Measurements from ENCODE around the gene PNPLA8.

Gene PNPLA8

GRCh38 chr7:108423089-108423989, 102.6 kb downstream of the PNPLA8 start:
- Histone ChIP-seq H3K14ac (ENCODE audit: low read length in 2 of 2) (no peak overlapping the region), H2BK5ac (ENCODE audit: low read depth, low read length, poor library complexity, severe bottlenecking) (no peak overlapping the region), H3K27me3 (ENCODE audit: control insufficient read depth in 1 of 2, insufficient read depth in 1 of 2, low read length in 2 of 2) (peaks cover 15 to 25% of the 10 kb centered on the region in 2 experiments), H2AFZ (ENCODE audit: low read depth, low read length) (no peak overlapping the region), H3K27ac (ENCODE audit: low read length, poor library complexity, severe bottlenecking) (no peak overlapping the region), H2BK120ac (ENCODE audit: low read depth, low read length) (no peak overlapping the region), H3K79me1 (replicated peaks; ENCODE audit: low read length, poor library complexity, severe bottlenecking) (no peaks in the 10 kb centered on the region), H3K9me3 (ENCODE audit: control insufficient read depth, low read length) (no peaks in the 10 kb centered on the region), H3K4me1 (ENCODE audit: control insufficient read depth, insufficient read depth, low read depth, low read length) (no peaks in the 10 kb centered on the region), H3K4me2 (ENCODE audit: low read length, poor library complexity, severe bottlenecking) (no peak overlapping the region), H3K4ac (ENCODE audit: low read depth in 1 of 2, low read length in 2 of 2) (no peak overlapping the region), H3K4me3 (ENCODE audit: insufficient read depth in 1 of 2, low read depth in 1 of 2, low read length in 2 of 2) (no peak overlapping the region), H3K18ac (ENCODE audit: low read depth in 1 of 2, low read length in 2 of 2) (no peak overlapping the region), H3K36me3 (ENCODE audit: control insufficient read depth in 1 of 2, insufficient read depth in 2 of 2, low read depth in 1 of 2, low read length in 2 of 2) (no peaks in the 10 kb centered on the region), H2BK12ac (ENCODE audit: low read length in 2 of 2) (no peak overlapping the region), H2AK5ac (ENCODE audit: low read length, severe bottlenecking) (no peak overlapping the region), H4K8ac (ENCODE audit: low read length) (no peak overlapping the region), H4K91ac (ENCODE audit: low read length) (no peak overlapping the region), H3K23ac (ENCODE audit: low read length in 2 of 2) (no peak overlapping the region), H2BK15ac (ENCODE audit: low read depth, poor library complexity, severe bottlenecking) (no peak overlapping the region), H3K9ac (ENCODE audit: low read length) (no peak overlapping the region)
- WGBS = 74% methylated on average over 4 of the region's 5 CpGs
- no peak for DNase-seq

- Histone ChIP-seq H3K36me3 (ENCODE audit: control insufficient read depth in 1 of 2, insufficient read depth in 2 of 2, low read depth in 1 of 2, low read length in 2 of 2) (no peaks in the 10 kb centered on the region), H3K23ac (ENCODE audit: low read length in 2 of 2) (no peak overlapping the region), H4K8ac (ENCODE audit: low read length) (no peak overlapping the region), H3K79me1 (replicated peaks; ENCODE audit: low read length, poor library complexity, severe bottlenecking) (no peaks in the 10 kb centered on the region), H3K18ac (ENCODE audit: low read depth in 1 of 2, low read length in 2 of 2) (no peak overlapping the region), H2BK5ac (ENCODE audit: low read depth, low read length, poor library complexity, severe bottlenecking) (no peak overlapping the region), H3K14ac (ENCODE audit: low read length in 2 of 2) (no peak overlapping the region), H3K27ac (ENCODE audit: low read length, poor library complexity, severe bottlenecking) (no peak overlapping the region), H2AFZ (ENCODE audit: low read depth, low read length) (no peak overlapping the region), H3K9ac (ENCODE audit: low read length) (no peak overlapping the region), H2BK15ac (ENCODE audit: low read depth, poor library complexity, severe bottlenecking) (no peak overlapping the region), H3K4me1 (ENCODE audit: control insufficient read depth, insufficient read depth, low read depth, low read length) (no peaks in the 10 kb centered on the region), H2AK5ac (ENCODE audit: low read length, severe bottlenecking) (no peak overlapping the region), H3K4me3 (ENCODE audit: insufficient read depth in 1 of 2, low read depth in 1 of 2, low read length in 2 of 2) (no peak overlapping the region), H2BK12ac (ENCODE audit: low read length in 2 of 2) (no peak overlapping the region), H2BK120ac (ENCODE audit: low read depth, low read length) (no peak overlapping the region), H3K4me2 (ENCODE audit: low read length, poor library complexity, severe bottlenecking) (no peak overlapping the region), H3K4ac (ENCODE audit: low read depth in 1 of 2, low read length in 2 of 2) (no peak overlapping the region), H4K91ac (ENCODE audit: low read length) (no peak overlapping the region), H3K27me3 (ENCODE audit: control insufficient read depth in 1 of 2, insufficient read depth in 1 of 2, low read length in 2 of 2) (peaks cover 15 to 25% of the 10 kb centered on the region in 2 experiments), H3K9me3 (ENCODE audit: control insufficient read depth, low read length) (no peaks in the 10 kb centered on the region)
- 34% methylated on average over 3 of the region's 3 CpGs for WGBS
- DNase-seq = no peak
Measured at GRCh38 chr7:108421720-108422331, 104.1 kb downstream of the PNPLA8 start.
